MM.1S (cell line): Measurements from ENCODE around the gene FAN1.

Experiments
- DNase-seq: peaks from one replicate; pipeline ENCODE4 v3.0.0-alpha.2; 2015
- H2AFZ ChIP-seq: fragments of 300-600 bp; sonication (generic); 2 replicates; pipeline ENCODE4 v1.6.0; 2016; ENCODE audit warnings: antibody characterized with exemption, low read length
- H3F3A ChIP-seq: fragments of 300-600 bp; sonication (generic); 2 replicates; pipeline ENCODE4 v1.6.1; 2016; ENCODE audit warnings: mild to moderate bottlenecking, antibody characterized with exemption, low read length, moderate library complexity, mixed read lengths; ENCODE audit not compliant: insufficient read depth
- H3K27ac ChIP-seq: fragments of 300-600 bp; sonication (generic); 2 replicates; pipeline ENCODE4 v1.5.1; 2016; ENCODE audit warnings: mild to moderate bottlenecking, low read length
- H3K27me3 ChIP-seq: fragments of 300-600 bp; sonication (generic); replicated peaks from 2 replicates; pipeline ENCODE4 v1.6.0; 2016; ENCODE audit warnings: low read length; ENCODE audit not compliant: insufficient read depth
- H3K36me3 ChIP-seq: fragments of 300-600 bp; sonication (generic); replicated peaks from 2 replicates; pipeline ENCODE4 v1.6.1; 2016; ENCODE audit warnings: mild to moderate bottlenecking, low read length, mixed read lengths; ENCODE audit not compliant: insufficient read depth
- H3K4me1 ChIP-seq: fragments of 300-600 bp; sonication (generic); 2 replicates; pipeline ENCODE4 v1.6.1; 2016; ENCODE audit warnings: low read length, mixed read lengths
- H3K4me2 ChIP-seq: fragments of 300-600 bp; sonication (generic); 2 replicates; pipeline ENCODE4 v1.6.0; 2016; ENCODE audit warnings: low read depth, low read length
- H3K4me3 ChIP-seq: fragments of 300-600 bp; sonication (generic); 2 replicates; pipeline ENCODE4 v1.5.1; 2016; ENCODE audit warnings: low read length, mixed read lengths
- H3K79me2 ChIP-seq: fragments of 300-600 bp; sonication (generic); 2 replicates; pipeline ENCODE4 v1.6.1; 2016; ENCODE audit warnings: mixed run types, low read length, mixed read lengths
- H3K9ac ChIP-seq: fragments of 300-600 bp; sonication (generic); 2 replicates; pipeline ENCODE4 v1.6.1; 2016; ENCODE audit warnings: low read length, mixed read lengths
- H3K9me2 ChIP-seq: fragments of 300-600 bp; sonication (generic); replicated peaks from 2 replicates; pipeline ENCODE4 v1.6.1; 2016; ENCODE audit warnings: mild to moderate bottlenecking, low read length, mixed read lengths; ENCODE audit not compliant: insufficient read depth
- H3K9me3 ChIP-seq: fragments of 300-600 bp; sonication (generic); replicated peaks from 2 replicates; pipeline ENCODE4 v1.6.1; 2016; ENCODE audit warnings: mild to moderate bottlenecking, low read length, mixed read lengths; ENCODE audit not compliant: insufficient read depth
- H4K20me1 ChIP-seq: fragments of 300-600 bp; sonication (generic); 2 replicates; pipeline ENCODE4 v1.6.1; 2016; ENCODE audit warnings: mild to moderate bottlenecking, low read length, moderate library complexity, mixed read lengths; ENCODE audit not compliant: insufficient read depth
- EZH2 ChIP-seq: fragments of 300-600 bp; sonication (generic); optimal IDR thresholded peaks from 2 replicates; pipeline ENCODE3; 2017; ENCODE audit warnings: low read depth, mild to moderate bottlenecking, antibody characterized with exemption, low read length, mixed read lengths
- EZH2phosphoT487 ChIP-seq: fragments of 300-600 bp; sonication (generic); IDR thresholded peaks from 2 replicates; pipeline ENCODE4 v1.6.1; 2018; ENCODE audit warnings: antibody characterized with exemption, low read length
- TF ChIP-seq, protein P1 (sequence below): fragments of 300-600 bp; sonication (generic); IDR thresholded peaks from 2 replicates; pipeline ENCODE4 v1.5.1; 2016; ENCODE audit warnings: antibody characterized with exemption, low read length, mixed read lengths

The FAN1 gene

DNA sequence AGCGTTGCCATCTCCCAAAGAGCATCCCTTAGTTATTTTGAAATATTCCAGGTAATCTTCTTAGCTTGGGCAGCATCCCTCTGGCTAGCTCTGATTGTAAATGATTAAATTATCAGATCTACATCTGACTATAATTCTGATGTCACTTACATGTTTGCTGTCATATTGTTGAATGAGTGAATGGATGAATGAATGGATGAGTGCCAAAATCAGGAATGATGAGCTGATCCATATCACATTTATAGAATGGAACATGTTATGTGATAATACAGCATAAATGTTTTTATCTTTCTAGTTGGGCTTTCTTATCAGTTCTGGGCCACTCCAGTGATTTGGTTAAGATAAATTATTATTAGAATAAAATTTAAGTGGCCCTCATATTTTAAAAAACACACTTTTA, 14.0 kb downstream of the FAN1 start:
- Histone ChIP-seq H3K79me2 (peaks cover 3% of the 10 kb centered on the region; the same call in 1 of the 2 replicates), H3K9ac (no peak overlapping the region), H3K4me3 (no peak overlapping the region), H3K4me1 (0 out of 2 replicates have a peak, but pooled peaks cover 3% of the 10 kb centered on the region), H2AFZ (no peak overlapping the region), H3K36me3 (peaks cover 3% of the 10 kb centered on the region; the same call in 1 of the 2 replicates), H3K27me3 (no peaks in the 10 kb centered on the region), H3K9me3 (no peaks in the 10 kb centered on the region), H3F3A (peaks cover 6% of the 10 kb centered on the region; the same call in 1 of the 2 replicates), H3K9me2 (no peaks in the 10 kb centered on the region), H4K20me1 (no peaks in the 10 kb centered on the region), H3K4me2 (no peak overlapping the region), H3K27ac (no peak overlapping the region)
- no peak for TF ChIP-seq EZH2
- no peak for DNase-seq

DNA sequence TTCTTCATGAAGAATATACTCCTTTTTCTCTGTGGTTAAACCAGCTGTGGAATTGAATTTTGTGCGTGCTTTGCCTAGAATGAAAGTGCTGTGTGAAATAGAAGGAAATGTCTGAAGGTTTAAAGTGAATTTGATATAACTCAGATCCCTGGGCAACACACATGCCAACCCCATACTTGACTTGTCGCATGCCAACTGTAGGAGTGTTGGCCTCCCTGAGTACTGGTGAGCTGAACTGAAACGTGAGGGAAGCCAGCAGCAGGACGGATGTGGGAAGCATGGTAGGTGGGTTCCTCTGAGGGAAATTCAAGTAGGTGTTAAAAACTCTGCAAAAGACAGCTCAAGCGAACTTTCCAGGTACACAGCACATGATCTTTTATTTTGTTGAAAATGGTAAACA, 14.7 kb downstream of the FAN1 start:
- Histone ChIP-seq H3K9me2 (no peaks in the 10 kb centered on the region), H3K36me3 (peaks cover 3% of the 10 kb centered on the region; the same call in 1 of the 2 replicates), H3K27me3 (no peaks in the 10 kb centered on the region), H3F3A (peaks cover 6% of the 10 kb centered on the region; the same call in 1 of the 2 replicates), H2AFZ (no peak overlapping the region), H3K79me2 (peaks cover 3% of the 10 kb centered on the region; the same call in 1 of the 2 replicates), H3K4me1 (0 out of 2 replicates have a peak, but pooled peaks cover 3% of the 10 kb centered on the region), H3K27ac (no peak overlapping the region), H3K9ac (no peak overlapping the region), H4K20me1 (no peaks in the 10 kb centered on the region), H3K9me3 (no peaks in the 10 kb centered on the region), H3K4me2 (no peak overlapping the region), H3K4me3 (no peak overlapping the region)
- DNase-seq: no peak
- TF ChIP-seq EZH2: no peak
- TF ChIP-seq EZH2phosphoT487: no peak
- TF ChIP-seq, protein P1, sequence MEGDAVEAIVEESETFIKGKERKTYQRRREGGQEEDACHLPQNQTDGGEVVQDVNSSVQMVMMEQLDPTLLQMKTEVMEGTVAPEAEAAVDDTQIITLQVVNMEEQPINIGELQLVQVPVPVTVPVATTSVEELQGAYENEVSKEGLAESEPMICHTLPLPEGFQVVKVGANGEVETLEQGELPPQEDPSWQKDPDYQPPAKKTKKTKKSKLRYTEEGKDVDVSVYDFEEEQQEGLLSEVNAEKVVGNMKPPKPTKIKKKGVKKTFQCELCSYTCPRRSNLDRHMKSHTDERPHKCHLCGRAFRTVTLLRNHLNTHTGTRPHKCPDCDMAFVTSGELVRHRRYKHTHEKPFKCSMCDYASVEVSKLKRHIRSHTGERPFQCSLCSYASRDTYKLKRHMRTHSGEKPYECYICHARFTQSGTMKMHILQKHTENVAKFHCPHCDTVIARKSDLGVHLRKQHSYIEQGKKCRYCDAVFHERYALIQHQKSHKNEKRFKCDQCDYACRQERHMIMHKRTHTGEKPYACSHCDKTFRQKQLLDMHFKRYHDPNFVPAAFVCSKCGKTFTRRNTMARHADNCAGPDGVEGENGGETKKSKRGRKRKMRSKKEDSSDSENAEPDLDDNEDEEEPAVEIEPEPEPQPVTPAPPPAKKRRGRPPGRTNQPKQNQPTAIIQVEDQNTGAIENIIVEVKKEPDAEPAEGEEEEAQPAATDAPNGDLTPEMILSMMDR: no peak

DNA sequence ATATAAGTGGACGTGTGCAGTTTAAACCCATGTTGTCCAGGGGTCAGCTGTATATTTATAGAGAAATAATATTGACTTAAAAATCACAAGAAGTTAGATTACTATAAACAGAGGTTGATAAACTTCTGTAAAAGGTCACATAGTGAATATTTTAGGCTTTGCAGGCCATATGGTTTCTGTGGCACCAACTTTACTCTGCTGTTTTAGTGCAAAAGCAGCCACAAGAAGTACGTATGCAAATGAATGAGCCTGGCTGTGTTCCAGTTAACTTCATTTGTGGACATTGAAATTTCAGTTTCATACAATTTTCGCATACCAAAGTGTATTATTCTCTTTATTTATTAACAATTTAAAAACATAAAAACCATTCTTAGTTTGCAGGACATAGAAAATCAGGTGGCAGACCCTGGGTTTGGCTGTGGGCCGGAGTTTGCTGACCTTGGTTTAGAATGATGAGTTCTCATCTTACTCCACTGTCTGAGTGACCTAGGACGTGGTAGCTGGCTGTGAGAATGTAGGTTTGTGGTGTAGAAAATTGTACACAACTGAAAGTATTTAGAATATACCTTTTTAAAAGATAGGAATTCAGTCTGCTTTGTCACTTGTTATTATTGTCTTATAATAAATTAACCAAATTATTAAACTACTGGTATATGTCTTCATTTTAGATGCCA, 16.3 kb downstream of the FAN1 start:
- Histone ChIP-seq H3K27ac (no peak overlapping the region), H3K27me3 (no peaks in the 10 kb centered on the region), H2AFZ (no peak overlapping the region), H3K9ac (no peak overlapping the region), H3K4me1 (0 out of 2 replicates have a peak, but pooled peaks cover 3% of the 10 kb centered on the region), H3K4me3 (no peak overlapping the region), H3K9me2 (no peaks in the 10 kb centered on the region), H4K20me1 (no peaks in the 10 kb centered on the region), H3K79me2 (peaks cover 3% of the 10 kb centered on the region; the same call in 1 of the 2 replicates), H3K4me2 (no peak overlapping the region), H3K36me3 (peaks cover 3% of the 10 kb centered on the region; the same call in 1 of the 2 replicates), H3K9me3 (no peaks in the 10 kb centered on the region), H3F3A (peaks cover 6% of the 10 kb centered on the region; the same call in 1 of the 2 replicates)
- TF ChIP-seq EZH2 (no peak), EZH2phosphoT487 (no peak)
- TF ChIP-seq, protein P1: no peak
- peak; percentile 24 for DNase-seq

DNA sequence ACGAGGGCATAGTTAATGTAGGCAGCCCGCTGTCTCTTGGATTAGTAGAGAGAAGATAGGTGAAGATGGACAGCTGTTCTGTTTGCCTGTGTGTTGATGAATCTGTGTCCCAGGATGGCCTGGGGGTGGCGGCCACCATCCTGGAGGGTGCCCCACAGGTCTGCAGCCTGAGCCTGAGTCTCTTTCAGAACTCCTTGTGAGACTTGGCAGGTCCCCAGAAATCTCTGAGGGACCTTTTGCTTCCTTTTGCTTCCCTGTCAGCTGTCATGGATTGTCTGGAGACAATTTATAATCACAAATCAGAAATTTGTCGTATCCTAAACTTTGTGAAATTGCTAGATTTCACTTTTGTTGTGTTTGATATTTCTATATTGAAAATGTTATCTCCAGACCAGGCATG, 17.4 kb downstream of the FAN1 start:
- H3K4me1 ChIP-seq: 0 out of 2 replicates have a peak, but pooled peaks cover 3% of the 10 kb centered on the region
- no peak for DNase-seq
- H2AFZ ChIP-seq: no peak overlapping the region
- no peaks in the 10 kb centered on the region for H4K20me1 ChIP-seq
- H3K9me2 ChIP-seq: no peaks in the 10 kb centered on the region
- H3K9ac ChIP-seq: no peak overlapping the region
- H3K9me3 ChIP-seq: no peaks in the 10 kb centered on the region
- H3K27ac ChIP-seq: no peak overlapping the region
- peaks cover under 1% of the 10 kb centered on the region; the same call in 1 of the 2 replicates for H3K79me2 ChIP-seq
- no peak overlapping the region for H3K4me2 ChIP-seq
- no peaks in the 10 kb centered on the region for H3K27me3 ChIP-seq
- TF ChIP-seq EZH2phosphoT487: no peak
- no peak for TF ChIP-seq EZH2
- TF ChIP-seq, protein P1: no peak
- no peak overlapping the region for H3K4me3 ChIP-seq
- H3K36me3 ChIP-seq: peaks cover 3% of the 10 kb centered on the region
- peaks cover 6% of the 10 kb centered on the region; the same call in 1 of the 2 replicates for H3F3A ChIP-seq
